Prostate gland (tissue), 2 donors: ENCODE measurements around the gene AHNAK2. TPM values are rescaled to one million over a fixed set of nuclear protein-coding genes. Genes with fewer than 3 reads are reported as not detected.

Experiments
- DNase-seq: peaks from one replicate; pipeline ENCODE4 v3.0.0-alpha.2; 2019; ENCODE audit warnings: low spot score
- H3K27ac ChIP-seq, 2 donors: fragments of 200-600 bp; sonication (generic); 2 replicates each; pipeline ENCODE4 v1.5.1; 2017 to 2019
- H3K27me3 ChIP-seq: fragments of 200-600 bp; sonication (generic); replicated peaks from 2 replicates; pipeline ENCODE4 v1.5.1; 2019; ENCODE audit not compliant: insufficient read depth
- H3K36me3 ChIP-seq, 2 donors: fragments of 200-600 bp; sonication (generic); 1 replicate in 1 of 2; 2 replicates in 1 of 2; pipeline versions ENCODE4 v1.5.1 to v1.8.1; 2017 to 2019
- H3K4me1 ChIP-seq: fragments of 200-600 bp; sonication (generic); replicated peaks from 2 replicates; pipeline ENCODE4 v1.5.1; 2019
- H3K4me3 ChIP-seq, 2 donors: fragments of 200-600 bp; sonication (generic); 2 replicates each; pipeline ENCODE4 v1.5.1; 2017 to 2019
- H3K9me3 ChIP-seq: fragments of 200-600 bp; sonication (generic); 2 replicates; pipeline ENCODE4 v1.5.1; 2017
- CTCF ChIP-seq, 4 experiments: fragments of 200-600 bp in 2 of 4; fragments of 450-650 bp in 2 of 4; sonication (generic) in 2 of 4; IDR thresholded peaks; 1 replicate in 3 of 4; 2 replicates in 1 of 4; pipeline ENCODE4 v1.5.1; 2016 to 2019; ENCODE audit warnings: antibody characterized with exemption in 4 of 4, mild to moderate bottlenecking in 2 of 4, moderate library complexity in 2 of 4
- POLR2A ChIP-seq: fragments of 450-650 bp; IDR thresholded peaks from one replicate; pipeline ENCODE4 v1.6.1; 2016; ENCODE audit warnings: antibody characterized with exemption, mild to moderate bottlenecking
- POLR2AphosphoS5 ChIP-seq: sonication (generic); formaldehyde crosslinking; IDR thresholded peaks from one replicate; pipeline ENCODE4 v1.6.1; 2017; ENCODE audit warnings: antibody characterized with exemption
- WGBS: methylation state at CpG from one replicate; pipeline ENCODE4 v1.1.5; 2018; 5-methylcytosine and 5-hydroxymethylcytosine counted together
- intact Hi-C: fragments of 100-400 bp; cut with DNase I; formaldehyde crosslinking; loops from one replicate; pipeline ENCODE4 v1.14.2; 2022
- total RNA-seq, 2 donors: library from RNA; depleted of rRNA; stranded (reverse); fragments of >200 nt; gene quantifications; one replicate each; pipeline ENCODE4 v1.1.0, GENCODE V29; 2016

AHNAK2 gene
- total RNA-seq, 2 donors from 2014 or later = 18.3 to 27.2 TPM

GRCh38 chr14:104932676-104933631 lies 45.2 kb downstream of the AHNAK2 start:
- Histone ChIP-seq H3K36me3 (no peaks in the 10 kb centered on the region), H3K27me3 (no peaks in the 10 kb centered on the region), H3K27ac (peak overlapping the region; percentile 31 to 51), H3K4me1 (no peaks in the 10 kb centered on the region), H3K9me3 (no peaks in the 10 kb centered on the region), H3K4me3 (peak overlapping the region; percentile 54 to 55)
- TF ChIP-seq POLR2A (no peak), POLR2AphosphoS5 (peak; percentile 46), CTCF (IDR thresholded peaks at IDR 0.05) (peak; percentile 70 to 84 (median 77))
- peak; percentile 74 for DNase-seq
- intact Hi-C loops = loop anchor here (5.0 kb wide), 2 partner anchors 34 to 36 kb away; no protein-coding TSS in a partner anchor
- WGBS = 13% methylated on average over 35 of the region's 100 CpGs

GRCh38 chr14:104931771-104932675 lies 46.2 kb downstream of the AHNAK2 start:
- 46% methylated on average over 51 of the region's 64 CpGs for WGBS
- DNase-seq = no peak
- no peaks in the 10 kb centered on the region for H3K9me3 ChIP-seq
- H3K27me3 ChIP-seq = no peaks in the 10 kb centered on the region
- H3K4me3 ChIP-seq = peak overlapping the region; percentile 54 to 55
- no peaks in the 10 kb centered on the region for H3K36me3 ChIP-seq
- intact Hi-C loops = loop anchor here (2.0 to 5.0 kb wide), 3 partner anchors 35 to 51 kb away; no protein-coding TSS in a partner anchor
- H3K4me1 ChIP-seq = no peaks in the 10 kb centered on the region
- no peak for TF ChIP-seq CTCF (IDR thresholded peaks at IDR 0.05)
- H3K27ac ChIP-seq = no peak overlapping the region

GRCh38 chr14:104931304-104931770 lies 46.8 kb downstream of the AHNAK2 start:
- TF ChIP-seq POLR2A (no peak), CTCF (IDR thresholded peaks at IDR 0.05) (no peak), POLR2AphosphoS5 (no peak)
- no peak overlapping the region for H3K27ac ChIP-seq
- H3K27me3 ChIP-seq = no peaks in the 10 kb centered on the region
- no peak for DNase-seq
- H3K4me1 ChIP-seq = no peaks in the 10 kb centered on the region
- WGBS = 71% methylated on average over 7 of the region's 9 CpGs
- no peak overlapping the region for H3K4me3 ChIP-seq
- H3K9me3 ChIP-seq = no peaks in the 10 kb centered on the region
- intact Hi-C loops = loop anchor here (2.0 to 5.0 kb wide), 3 partner anchors 34 to 51 kb away; no protein-coding TSS in a partner anchor
- no peaks in the 10 kb centered on the region for H3K36me3 ChIP-seq

GRCh38 chr14:104930526-104931303 lies 47.5 kb downstream of the AHNAK2 start:
- Histone ChIP-seq H3K4me3 (no peak overlapping the region), H3K9me3 (no peaks in the 10 kb centered on the region), H3K36me3 (no peaks in the 10 kb centered on the region), H3K27ac (no peak overlapping the region), H3K4me1 (no peaks in the 10 kb centered on the region), H3K27me3 (no peaks in the 10 kb centered on the region)
- intact Hi-C loops = loop anchor here (2.0 to 5.0 kb wide), 3 partner anchors 33 to 52 kb away; no protein-coding TSS in a partner anchor
- 77% methylated on average over 10 of the region's 10 CpGs for WGBS
- no peak for DNase-seq
- no peak for TF ChIP-seq POLR2A
- no peak for TF ChIP-seq CTCF (IDR thresholded peaks at IDR 0.05)
- TF ChIP-seq POLR2AphosphoS5 = no peak
